GM21367 (cell line): ENCODE data around the gene EPS8.
"Not testable (repeated sequence)": the region's sequence is repeated elsewhere in the genome, so short reads cannot be mapped to it uniquely, and the experiment has no call there.

Experiments
- ATAC-seq: cut with Tn5 transposase; IDR thresholded peaks from one replicate; pipeline ENCODE4 v1.9.1; 2021; ENCODE audit not compliant: unreplicated experiment

Gene EPS8

DNA sequence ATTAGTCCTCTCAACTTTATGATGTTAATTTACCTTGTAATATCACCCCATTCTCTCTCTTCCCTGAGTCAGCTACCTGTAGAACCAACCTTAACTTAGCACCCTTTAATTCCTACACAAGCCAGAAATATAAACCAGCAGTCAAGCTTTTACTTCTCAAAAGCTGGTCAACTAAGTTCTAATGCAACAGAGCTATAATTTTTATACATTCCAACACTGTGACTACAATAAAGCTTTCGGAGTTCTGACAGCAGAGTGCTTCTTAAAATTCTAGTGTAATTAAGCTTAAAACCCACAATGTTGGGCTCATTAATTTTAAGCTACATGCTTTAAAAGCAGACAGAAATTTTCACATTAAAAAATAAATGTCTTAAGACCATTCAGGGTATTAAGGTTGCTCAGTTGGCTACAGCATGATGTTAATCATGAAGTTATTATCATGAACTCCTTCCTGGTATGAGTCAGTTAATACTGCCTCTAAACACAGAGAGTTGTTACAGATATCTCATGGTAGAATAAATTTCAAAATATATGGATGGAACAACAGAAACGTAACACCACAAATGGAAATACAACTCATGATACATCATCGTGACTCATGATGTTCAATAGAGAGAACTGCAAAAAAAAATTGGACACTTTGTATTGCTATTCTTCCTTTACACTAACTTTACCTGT is 126.7 kb downstream of the EPS8 start:
- ATAC-seq = no peak

DNA sequence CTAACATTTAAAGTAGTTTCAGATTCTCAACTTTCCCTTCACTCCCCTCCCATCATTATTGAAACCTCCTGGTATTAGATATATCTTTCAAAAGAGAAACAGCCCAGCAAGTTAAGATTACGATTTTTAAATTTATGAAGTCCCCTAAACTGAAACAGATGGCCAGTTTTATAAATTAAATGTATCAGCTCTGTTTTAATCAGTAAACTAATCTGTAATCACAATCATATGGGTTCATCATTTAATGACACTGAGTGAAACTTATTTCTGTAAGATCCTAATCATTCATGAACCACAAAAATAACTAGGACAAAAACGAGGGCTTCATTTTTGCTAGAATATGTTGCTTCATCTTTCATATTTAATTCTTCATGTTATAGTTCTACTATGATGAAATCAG is 137.8 kb downstream of the EPS8 start:
- no peak for ATAC-seq

GRCh38 chr12:15650399-15651128 is 138.6 kb downstream of the EPS8 start:
- no peak for ATAC-seq

GRCh38 chr12:15649347-15649746 is 139.8 kb downstream of the EPS8 start:
- ATAC-seq = no peak

DNA sequence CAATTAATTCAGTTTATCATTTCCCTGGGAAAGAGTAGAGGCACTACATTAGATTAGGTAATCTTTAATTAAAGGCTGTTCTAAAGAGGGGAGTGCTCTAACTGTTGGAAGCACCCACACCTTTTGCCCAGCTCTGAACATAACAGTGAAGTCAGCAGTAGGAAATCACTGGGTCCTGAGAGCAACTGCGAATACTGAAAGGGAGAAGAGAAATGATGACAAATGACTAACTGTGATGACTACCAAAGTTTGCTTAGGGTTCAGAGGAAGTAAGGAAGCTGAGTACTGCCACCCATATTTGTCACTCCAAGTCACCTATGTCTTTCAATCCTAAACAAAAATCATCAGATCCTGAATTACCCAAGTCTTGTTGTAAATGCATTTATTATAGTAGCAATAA is 140.6 kb downstream of the EPS8 start:
- no peak for ATAC-seq

- ATAC-seq = no peak
These were observed 142.6 kb downstream of the EPS8 start for GRCh38 chr12:15646581-15646980.

DNA sequence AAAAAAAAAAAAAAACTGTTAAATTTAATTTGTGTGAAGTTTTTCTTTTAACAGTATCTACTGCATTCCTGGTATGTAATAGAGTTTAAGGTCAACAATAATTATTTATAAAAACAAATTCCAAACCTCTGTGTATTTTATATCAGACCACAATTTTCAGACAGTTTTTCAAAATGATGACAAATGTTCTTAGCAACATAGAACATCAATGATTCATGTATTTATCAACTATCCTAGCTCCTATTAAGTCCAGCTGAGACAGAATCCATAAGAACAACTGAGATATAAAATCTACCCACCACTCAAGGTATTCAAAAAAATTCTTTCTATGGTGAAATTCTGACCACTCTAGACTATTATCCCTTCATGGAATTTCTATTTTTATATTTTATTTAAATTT is 144.5 kb downstream of the EPS8 start:
- no peak for ATAC-seq

- no peak for ATAC-seq
These were observed 151.0 kb downstream of the EPS8 start for GRCh38 chr12:15638231-15638630.

GRCh38 chr12:15636060-15636890 is 152.9 kb downstream of the EPS8 start:
- no peak for ATAC-seq

GRCh38 chr12:15634010-15634683 is 155.0 kb downstream of the EPS8 start:
- no peak for ATAC-seq

DNA sequence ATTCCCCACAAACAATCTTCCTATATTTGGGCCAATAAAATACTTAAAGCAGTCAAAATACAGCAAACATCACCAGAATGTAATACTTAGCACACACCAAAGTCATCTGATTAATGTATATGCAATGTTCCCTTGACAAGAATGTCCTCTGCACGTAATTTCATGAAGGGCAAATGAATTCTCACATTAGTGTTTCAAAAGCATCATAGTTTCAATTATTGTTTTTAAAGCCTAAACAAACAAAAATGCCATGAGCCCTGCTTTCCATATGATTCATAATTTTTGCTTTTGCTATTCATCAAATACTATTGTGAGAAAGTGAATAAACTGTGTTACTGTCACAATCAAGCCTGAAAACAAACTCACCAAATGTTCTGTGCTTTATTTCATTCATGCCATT is 156.0 kb downstream of the EPS8 start:
- no peak for ATAC-seq

- no peak for ATAC-seq
These were observed 156.5 kb downstream of the EPS8 start for GRCh38 chr12:15632708-15633107.

GRCh38 chr12:15631007-15631715 is 158.0 kb downstream of the EPS8 start:
- ATAC-seq = no peak

GRCh38 chr12:15629761-15630160 is 159.4 kb downstream of the EPS8 start:
- no peak for ATAC-seq

DNA sequence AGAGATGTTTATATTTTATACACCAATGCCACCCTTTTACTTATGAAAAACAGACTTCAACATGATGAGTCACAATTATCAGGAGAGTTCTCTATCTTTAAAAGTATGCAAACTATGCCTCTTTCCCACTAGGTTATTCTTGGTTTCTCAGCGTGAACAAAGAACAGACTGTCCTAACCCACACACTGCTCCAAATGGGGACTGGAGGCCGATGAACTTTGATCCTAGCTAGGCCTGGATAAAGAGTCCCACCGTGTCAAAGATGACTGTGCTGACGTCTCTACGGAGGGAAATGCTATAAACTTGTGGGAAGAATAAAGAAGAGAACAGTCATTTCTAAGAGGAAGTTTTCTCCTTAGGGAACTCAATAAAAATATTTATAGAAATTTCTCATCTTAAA is 160.1 kb downstream of the EPS8 start:
- ATAC-seq = peak; percentile 50

- no peak for ATAC-seq
These were observed 160.9 kb downstream of the EPS8 start for GRCh38 chr12:15627995-15628945.

- no peak for ATAC-seq
These were observed 164.1 kb downstream of the EPS8 start for GRCh38 chr12:15625075-15625474.

- ATAC-seq = no peak
These were observed 168.2 kb downstream of the EPS8 start for GRCh38 chr12:15620741-15621539.

- ATAC-seq = not testable (repeated sequence)
These were observed 172.7 kb downstream of the EPS8 start for GRCh38 chr12:15616495-15616894.
